Activated CD4-positive, alpha-beta T cell treated with anti-CD3 and anti-CD28 coated beads for 36 hours (primary cell): ENCODE measurements around the gene RCVRN. TPM values are rescaled to one million over a fixed set of nuclear protein-coding genes. Genes with fewer than 3 reads are reported as not detected.

Experiments
- ATAC-seq: fragments of 200-7000 bp; cut with Tn5 transposase; one replicate; pipeline ENCODE4 v1.10.0; 2021; ENCODE audit warnings: mild to moderate bottlenecking, moderate library complexity
- CTCF ChIA-PET: fragments of 350-600 bp; sonication (Branson Sonifier 250); formaldehyde crosslinking; loops from one replicate; lab custom pipeline; 2021; ENCODE audit warnings: antibody characterized with exemption; lab: Charles Lee
- POLR2A ChIA-PET: fragments of 350-600 bp; sonication (Branson Sonifier 250); formaldehyde crosslinking; loops from one replicate; lab custom pipeline; 2021; ENCODE audit warnings: antibody characterized with exemption, inconsistent platforms; lab: Charles Lee
- DNase-seq: peaks from one replicate; pipeline ENCODE4 v3.0.0-alpha.2; 2020
- H3K27ac Mint-ChIP-seq: one replicate; pipeline ENCODE4 v1.8.0; 2021; ENCODE audit warnings: mixed read lengths
- H3K27me3 Mint-ChIP-seq: one replicate; pipeline ENCODE4 v1.8.0; 2021; ENCODE audit warnings: mixed read lengths
- H3K36me3 Mint-ChIP-seq: one replicate; pipeline ENCODE4 v1.8.0; 2021; ENCODE audit warnings: low read depth, mixed read lengths
- H3K4me1 Mint-ChIP-seq: one replicate; pipeline ENCODE4 v1.8.0; 2021; ENCODE audit warnings: mixed read lengths
- H3K4me3 Mint-ChIP-seq: one replicate; pipeline ENCODE4 v1.8.0; 2021; ENCODE audit warnings: mild to moderate bottlenecking, moderate library complexity, mixed read lengths
- H3K9me3 Mint-ChIP-seq: one replicate; pipeline ENCODE4 v1.8.0; 2021; ENCODE audit warnings: low read depth, mixed read lengths
- intact Hi-C, 2 experiments: fragments of 100-400 bp; cut with DNase I in 1 of 2; cut with micrococcal nuclease in 1 of 2; formaldehyde crosslinking; loops; one replicate each; pipeline versions ENCODE4 v1.14.2 to v1.15.1; 2022 to 2024; cut with DNase I, micrococcal nuclease
- total RNA-seq, 2 experiments: library from RNA; stranded (reverse); gene quantifications; one replicate each; pipeline ENCODE4 v1.2.3, GENCODE V29; 2021

RCVRN gene
- total RNA-seq, 2 experiments from 2014 or later, result not detected

GRCh38 chr17:9906616-9907015, 1.5 kb upstream of the RCVRN start:
- ChIA-PET POLR2A (no interaction called here), CTCF (interaction anchor here (0.6 kb wide), 1 partner anchor 72 kb away, joined by 3 read pairs; no protein-coding TSS in a partner anchor)
- Mint-ChIP-seq H3K27ac (no peak overlapping the region), H3K36me3 (no peaks in the 10 kb centered on the region), H3K9me3 (no peaks in the 10 kb centered on the region), H3K27me3 (peaks cover 5% of the 10 kb centered on the region), H3K4me3 (no peak overlapping the region), H3K4me1 (no peaks in the 10 kb centered on the region)
- intact Hi-C loops, result no loop called here
- DNase-seq (no peak), ATAC-seq (no peak)

- Mint-ChIP-seq H3K4me3 (no peak overlapping the region), H3K4me1 (no peaks in the 10 kb centered on the region), H3K27me3 (peaks cover 8% of the 10 kb centered on the region), H3K36me3 (no peaks in the 10 kb centered on the region), H3K27ac (no peak overlapping the region), H3K9me3 (no peaks in the 10 kb centered on the region)
- POLR2A ChIA-PET, result no interaction called here
- DNase-seq (peak; percentile 66), ATAC-seq (peak; percentile 68)
- intact Hi-C loops, result no loop called here
- CTCF ChIA-PET, result no interaction called here
Observed at GRCh38 chr17:9905902-9906301, 831 bp upstream of the RCVRN start.

DNA sequence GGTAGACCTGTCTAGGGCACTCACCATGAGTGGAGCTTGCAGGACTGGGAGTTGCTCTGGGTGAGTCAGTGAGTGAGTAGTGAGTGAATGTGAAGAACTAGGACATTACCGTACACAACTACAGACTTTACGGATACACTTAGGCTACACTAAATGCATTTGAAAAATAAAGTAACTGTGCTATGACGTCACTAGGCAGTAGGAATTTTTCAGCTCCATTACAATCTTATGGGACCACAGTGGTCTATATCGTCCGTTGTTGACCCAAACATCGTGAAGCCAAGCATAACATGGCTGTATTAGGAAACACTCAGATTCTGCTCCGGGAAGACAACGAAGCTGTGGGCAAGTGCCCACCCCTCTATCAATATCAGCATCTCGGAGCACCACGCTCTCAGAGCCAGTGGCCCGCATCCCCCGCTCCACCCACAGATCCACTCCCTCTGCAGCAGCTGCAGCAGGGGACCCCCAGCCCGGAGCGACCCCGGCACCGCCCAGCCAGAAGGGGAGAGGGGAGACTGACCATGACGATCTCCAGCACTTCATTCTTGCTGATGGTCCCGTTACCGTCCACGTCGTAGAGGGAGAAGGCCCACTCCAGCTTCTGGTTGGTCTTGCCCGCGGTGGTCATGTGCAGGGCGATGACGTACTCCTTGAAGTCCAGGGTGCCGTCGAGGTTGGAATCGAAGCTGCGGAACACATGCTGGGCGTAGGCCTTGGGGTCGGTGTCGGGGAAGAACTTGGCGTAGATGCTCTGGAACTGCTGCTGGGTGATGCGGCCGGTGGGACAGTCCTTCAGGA, 594 bp downstream of the RCVRN start:
- no peak overlapping the region for H3K27ac Mint-ChIP-seq
- H3K4me3 Mint-ChIP-seq, result no peak overlapping the region
- CTCF ChIA-PET, result interaction anchor here (0.7 to 0.8 kb wide), 2 partner anchors 12 to 65 kb away, joined by 3 to 4 read pairs; no protein-coding TSS in a partner anchor
- no peaks in the 10 kb centered on the region for H3K9me3 Mint-ChIP-seq
- no peaks in the 10 kb centered on the region for H3K4me1 Mint-ChIP-seq
- DNase-seq (no peak), ATAC-seq (no peak)
- no peaks in the 10 kb centered on the region for H3K36me3 Mint-ChIP-seq
- H3K27me3 Mint-ChIP-seq, result peaks cover 13% of the 10 kb centered on the region
- intact Hi-C loops, result no loop called here
- POLR2A ChIA-PET, result no interaction called here

GRCh38 chr17:9902120-9902519, 3.0 kb downstream of the RCVRN start:
- Mint-ChIP-seq H3K4me3 (no peak overlapping the region), H3K36me3 (no peaks in the 10 kb centered on the region), H3K9me3 (no peaks in the 10 kb centered on the region), H3K27ac (no peak overlapping the region), H3K4me1 (no peaks in the 10 kb centered on the region), H3K27me3 (peaks cover 17% of the 10 kb centered on the region)
- no peak for ATAC-seq
- CTCF ChIA-PET, result no interaction called here
- no peak for DNase-seq
- intact Hi-C loops, result no loop called here
- POLR2A ChIA-PET, result no interaction called here

DNA sequence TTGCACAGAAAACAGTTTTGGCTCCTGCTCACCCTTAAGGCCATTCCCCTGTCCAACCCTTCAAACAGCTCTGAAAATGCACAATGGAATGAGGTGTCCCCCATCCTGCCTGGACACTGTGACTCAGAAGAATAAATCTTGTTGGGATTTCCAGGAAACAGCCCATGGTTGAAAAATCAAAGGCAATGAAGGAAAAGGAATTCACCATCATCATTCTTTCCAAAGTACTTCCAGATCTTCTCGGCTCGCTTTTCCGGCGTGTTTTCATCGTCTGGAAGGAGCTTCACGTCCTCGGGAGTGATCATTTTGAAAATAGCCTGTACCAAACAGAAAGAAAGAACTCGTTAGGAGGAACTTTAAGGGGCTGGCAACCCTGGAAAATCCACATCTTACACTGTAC, 4.3 kb downstream of the RCVRN start:
- no peak for DNase-seq
- H3K4me3 Mint-ChIP-seq, result no peak overlapping the region
- no peaks in the 10 kb centered on the region for H3K4me1 Mint-ChIP-seq
- H3K9me3 Mint-ChIP-seq, result no peaks in the 10 kb centered on the region
- ChIA-PET CTCF (no interaction called here), POLR2A (no interaction called here)
- no peak overlapping the region for H3K27ac Mint-ChIP-seq
- peaks cover 15% of the 10 kb centered on the region for H3K27me3 Mint-ChIP-seq
- ATAC-seq, result no peak
- intact Hi-C loops, result no loop called here
- no peaks in the 10 kb centered on the region for H3K36me3 Mint-ChIP-seq

DNA sequence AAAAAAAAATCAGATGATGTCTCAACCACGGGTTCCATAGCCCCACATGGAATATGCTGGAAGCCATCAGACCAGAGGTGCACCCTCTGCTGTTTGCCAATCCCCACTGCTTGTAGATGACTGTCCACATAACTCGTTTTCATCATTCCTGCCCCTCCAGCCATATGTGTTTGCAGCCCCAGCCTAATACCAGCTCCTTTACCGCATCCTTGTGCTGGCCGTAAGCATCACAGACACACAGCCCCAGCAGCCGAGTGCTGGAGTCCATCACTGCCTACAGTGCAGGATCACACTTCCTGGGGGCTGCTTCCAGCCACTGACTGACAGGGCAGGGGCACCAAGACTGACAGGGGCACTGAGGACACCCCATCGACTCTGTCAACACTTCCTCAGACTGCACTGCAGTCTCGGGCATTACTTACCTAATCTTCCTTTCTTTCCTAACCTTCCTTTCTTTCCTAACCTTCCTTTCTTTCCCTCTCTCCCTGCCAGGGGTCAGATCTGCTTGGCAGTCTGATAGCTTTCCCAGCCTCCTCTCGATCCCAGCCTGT, 5.0 kb downstream of the RCVRN start:
- no peak overlapping the region for H3K27ac Mint-ChIP-seq
- intact Hi-C loops, result no loop called here
- H3K9me3 Mint-ChIP-seq, result no peaks in the 10 kb centered on the region
- no peaks in the 10 kb centered on the region for H3K4me1 Mint-ChIP-seq
- peaks cover 12% of the 10 kb centered on the region for H3K27me3 Mint-ChIP-seq
- DNase-seq (no peak), ATAC-seq (no peak)
- H3K4me3 Mint-ChIP-seq, result no peak overlapping the region
- no peaks in the 10 kb centered on the region for H3K36me3 Mint-ChIP-seq
- POLR2A ChIA-PET, result no interaction called here
- CTCF ChIA-PET, result no interaction called here

GRCh38 chr17:9899280-9900043, 5.6 kb downstream of the RCVRN start:
- H3K27ac Mint-ChIP-seq, result no peak overlapping the region
- H3K4me1 Mint-ChIP-seq, result no peaks in the 10 kb centered on the region
- ATAC-seq (no peak), DNase-seq (no peak)
- no peak overlapping the region for H3K4me3 Mint-ChIP-seq
- H3K36me3 Mint-ChIP-seq, result no peaks in the 10 kb centered on the region
- intact Hi-C loops, result no loop called here
- ChIA-PET CTCF (no interaction called here), POLR2A (interaction anchor here (0.6 kb wide), 1 partner anchor 23 kb away, joined by 5 read pairs; no protein-coding TSS in a partner anchor)
- no peaks in the 10 kb centered on the region for H3K9me3 Mint-ChIP-seq
- H3K27me3 Mint-ChIP-seq, result peaks cover 14% of the 10 kb centered on the region

- CTCF ChIA-PET, result no interaction called here
- Mint-ChIP-seq H3K36me3 (no peaks in the 10 kb centered on the region), H3K27me3 (peaks cover 17% of the 10 kb centered on the region), H3K27ac (no peak overlapping the region), H3K4me1 (no peaks in the 10 kb centered on the region), H3K9me3 (no peaks in the 10 kb centered on the region), H3K4me3 (no peak overlapping the region)
- intact Hi-C loops, result no loop called here
- POLR2A ChIA-PET, result no interaction called here
- no peak for DNase-seq
- ATAC-seq, result no peak
Observed at GRCh38 chr17:9898812-9899211, 6.3 kb downstream of the RCVRN start.

- H3K36me3 Mint-ChIP-seq, result no peaks in the 10 kb centered on the region
- H3K4me1 Mint-ChIP-seq, result no peaks in the 10 kb centered on the region
- H3K27me3 Mint-ChIP-seq, result peaks cover 18% of the 10 kb centered on the region
- ChIA-PET POLR2A (no interaction called here), CTCF (no interaction called here)
- no peaks in the 10 kb centered on the region for H3K9me3 Mint-ChIP-seq
- ATAC-seq (no peak), DNase-seq (no peak)
- intact Hi-C loops, result no loop called here
- no peak overlapping the region for H3K27ac Mint-ChIP-seq
- no peak overlapping the region for H3K4me3 Mint-ChIP-seq
Observed at GRCh38 chr17:9897372-9897968, 7.6 kb downstream of the RCVRN start.

- H3K27ac Mint-ChIP-seq, result no peak overlapping the region
- H3K9me3 Mint-ChIP-seq, result no peaks in the 10 kb centered on the region
- no peaks in the 10 kb centered on the region for H3K36me3 Mint-ChIP-seq
- ATAC-seq, result no peak
- H3K27me3 Mint-ChIP-seq, result peaks cover 15% of the 10 kb centered on the region
- no peak for DNase-seq
- ChIA-PET CTCF (no interaction called here), POLR2A (no interaction called here)
- no peak overlapping the region for H3K4me3 Mint-ChIP-seq
- intact Hi-C loops, result no loop called here
- H3K4me1 Mint-ChIP-seq, result no peaks in the 10 kb centered on the region
Observed at GRCh38 chr17:9895923-9896322, 9.1 kb downstream of the RCVRN start.

DNA sequence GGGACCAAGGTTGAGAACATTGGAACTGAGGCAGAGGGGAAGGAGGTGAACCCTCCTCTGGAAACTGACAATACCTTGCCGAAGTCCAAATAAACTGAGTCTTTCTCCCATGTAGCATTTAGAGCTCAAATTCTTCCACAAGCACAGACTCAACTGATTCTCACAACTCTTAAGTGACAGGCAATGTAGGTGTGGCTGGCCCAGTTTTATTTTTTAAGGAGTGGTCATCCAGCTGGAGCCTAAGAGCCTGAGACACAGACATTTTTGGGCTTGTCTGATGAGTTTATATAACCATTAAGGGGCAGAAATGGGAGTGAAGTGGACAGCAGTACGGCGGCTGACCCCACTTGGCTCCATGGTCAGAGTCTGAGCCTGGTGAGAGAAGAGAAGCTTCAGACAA, 10.8 kb downstream of the RCVRN start:
- Mint-ChIP-seq H3K36me3 (no peaks in the 10 kb centered on the region), H3K27ac (no peak overlapping the region), H3K27me3 (peaks cover 9% of the 10 kb centered on the region), H3K4me1 (no peaks in the 10 kb centered on the region), H3K9me3 (no peaks in the 10 kb centered on the region), H3K4me3 (no peak overlapping the region)
- POLR2A ChIA-PET, result no interaction called here
- no peak for DNase-seq
- CTCF ChIA-PET, result interaction anchor here (0.9 kb wide), 1 partner anchor 36 kb away, joined by 4 read pairs; no protein-coding TSS in a partner anchor
- intact Hi-C loops, result no loop called here
- ATAC-seq, result no peak
